ENCODE results near the gene PHLDA2. TPM values are rescaled to one million over a fixed set of nuclear protein-coding genes. Genes with fewer than 3 reads are reported as not detected.

PHLDA2 gene
- polyA plus RNA-seq, 2 of the 4 experiments (the other 2 are of a cell fraction) = 7.0 to 49.6 TPM

DNA sequence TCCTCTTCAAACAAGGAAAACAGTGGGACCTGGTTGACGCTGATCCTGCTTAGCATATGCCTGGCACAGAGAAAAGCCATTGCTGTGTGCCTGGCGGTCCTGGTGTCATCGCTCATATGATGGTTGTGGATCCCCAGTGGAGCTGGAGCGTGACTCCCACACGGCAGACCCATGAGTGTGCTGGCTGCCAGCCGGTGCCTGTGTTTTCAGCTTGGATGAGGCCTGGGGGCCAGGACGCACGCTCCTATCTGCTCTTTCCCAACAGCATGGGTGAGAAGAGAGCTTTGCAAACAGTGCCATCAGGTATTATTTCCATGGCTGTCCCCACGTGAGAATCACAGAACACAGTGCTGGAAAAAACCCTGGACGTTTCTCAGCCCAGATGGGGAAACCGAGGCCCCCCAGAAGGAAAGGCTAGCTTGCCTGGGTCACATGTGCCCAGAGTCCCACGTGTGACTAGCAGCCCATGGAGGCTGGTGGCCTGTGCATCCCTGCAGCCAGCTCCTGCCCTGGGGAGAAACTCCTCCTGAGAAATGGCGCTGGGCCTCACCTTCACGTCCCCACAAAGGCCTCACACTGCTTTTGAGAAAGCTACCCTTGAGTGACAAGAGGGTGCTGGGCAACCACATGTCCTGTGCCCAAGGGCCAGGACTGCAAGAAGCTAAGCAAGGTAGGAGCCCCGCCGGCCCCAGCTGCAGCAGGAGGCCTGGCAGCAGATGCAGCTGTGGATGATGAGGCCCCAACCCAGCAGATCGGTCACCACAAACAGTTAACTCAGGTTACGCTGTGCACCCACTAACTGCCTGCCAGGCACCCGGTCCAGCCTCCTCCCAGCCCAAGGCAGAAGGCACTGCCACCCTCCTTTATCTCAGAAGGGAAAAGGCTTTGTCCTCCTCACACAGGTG is 47.9 kb downstream of the PHLDA2 start (continued):
- TF ChIP-seq E2F6 (IDR thresholded peaks at IDR 0.05; ENCODE audit: borderline replicate concordance, low read depth) = no peak

DNA sequence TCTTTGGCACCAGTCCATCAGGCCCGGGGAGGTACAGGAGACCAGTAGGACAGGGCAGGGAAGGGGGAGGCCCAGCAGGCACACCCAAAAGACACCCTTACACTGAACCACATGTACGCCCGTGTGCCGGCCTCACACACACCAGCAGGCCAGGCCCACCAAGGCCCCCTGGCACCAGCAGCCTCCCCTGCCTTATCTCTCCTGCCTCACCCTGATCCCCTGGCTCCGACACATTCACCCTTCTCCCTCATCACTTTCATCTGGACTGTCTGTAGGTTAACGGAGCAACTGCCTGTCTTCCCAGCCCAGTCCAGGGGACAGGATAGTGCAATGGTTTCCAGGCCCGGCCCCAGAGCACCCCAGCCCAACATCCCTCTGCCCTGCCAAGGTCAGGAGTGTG is 48.6 kb downstream of the PHLDA2 start:
- no peak for DNase-seq (ENCODE audit: low read depth in 1 of 2, low spot score in 1 of 2)
- Histone ChIP-seq H3K4me3 (no peak overlapping the region), H3K4me1 (peaks cover 5% of the 10 kb centered on the region; the same call in 1 of the 3 replicates), H3K9me3 (no peaks in the 10 kb centered on the region), H3K4me2 (no peak overlapping the region), H3K27ac (no peak overlapping the region)
- TF ChIP-seq ESRRA (IDR thresholded peaks at IDR 0.05; ENCODE audit: borderline replicate concordance, low read length) = no peak
- TF ChIP-seq HOXB13 (CRISPR knock-in tag; IDR thresholded peaks at IDR 0.05; ENCODE audit: low read depth) = no peak
- no peak for TF ChIP-seq HES2 (IDR thresholded peaks at IDR 0.05)
- TF ChIP-seq RFX5 (IDR thresholded peaks at IDR 0.05) = no peak
- no peak for TF ChIP-seq KDM5A (IDR thresholded peaks at IDR 0.05)
- TF ChIP-seq FOSB (CRISPR knock-in tag; IDR thresholded peaks at IDR 0.05) = no peak
- TF ChIP-seq CBX2 (IDR thresholded peaks at IDR 0.05; ENCODE audit: borderline replicate concordance, low read depth) = no peak
- no peak for TF ChIP-seq EHF (CRISPR knock-in tag; IDR thresholded peaks at IDR 0.05)
- no peak for TF ChIP-seq CHD4 (IDR thresholded peaks at IDR 0.05; ENCODE audit: borderline replicate concordance)
- no peak for TF ChIP-seq HOXB5 (CRISPR knock-in tag; IDR thresholded peaks at IDR 0.05)
- TF ChIP-seq MAZ (IDR thresholded peaks at IDR 0.05; ENCODE audit: borderline replicate concordance, low read depth, low read length) = no peak
- no peak for TF ChIP-seq PHF8 (IDR thresholded peaks at IDR 0.05; ENCODE audit: borderline replicate concordance, low read depth)
- TF ChIP-seq, protein P1, sequence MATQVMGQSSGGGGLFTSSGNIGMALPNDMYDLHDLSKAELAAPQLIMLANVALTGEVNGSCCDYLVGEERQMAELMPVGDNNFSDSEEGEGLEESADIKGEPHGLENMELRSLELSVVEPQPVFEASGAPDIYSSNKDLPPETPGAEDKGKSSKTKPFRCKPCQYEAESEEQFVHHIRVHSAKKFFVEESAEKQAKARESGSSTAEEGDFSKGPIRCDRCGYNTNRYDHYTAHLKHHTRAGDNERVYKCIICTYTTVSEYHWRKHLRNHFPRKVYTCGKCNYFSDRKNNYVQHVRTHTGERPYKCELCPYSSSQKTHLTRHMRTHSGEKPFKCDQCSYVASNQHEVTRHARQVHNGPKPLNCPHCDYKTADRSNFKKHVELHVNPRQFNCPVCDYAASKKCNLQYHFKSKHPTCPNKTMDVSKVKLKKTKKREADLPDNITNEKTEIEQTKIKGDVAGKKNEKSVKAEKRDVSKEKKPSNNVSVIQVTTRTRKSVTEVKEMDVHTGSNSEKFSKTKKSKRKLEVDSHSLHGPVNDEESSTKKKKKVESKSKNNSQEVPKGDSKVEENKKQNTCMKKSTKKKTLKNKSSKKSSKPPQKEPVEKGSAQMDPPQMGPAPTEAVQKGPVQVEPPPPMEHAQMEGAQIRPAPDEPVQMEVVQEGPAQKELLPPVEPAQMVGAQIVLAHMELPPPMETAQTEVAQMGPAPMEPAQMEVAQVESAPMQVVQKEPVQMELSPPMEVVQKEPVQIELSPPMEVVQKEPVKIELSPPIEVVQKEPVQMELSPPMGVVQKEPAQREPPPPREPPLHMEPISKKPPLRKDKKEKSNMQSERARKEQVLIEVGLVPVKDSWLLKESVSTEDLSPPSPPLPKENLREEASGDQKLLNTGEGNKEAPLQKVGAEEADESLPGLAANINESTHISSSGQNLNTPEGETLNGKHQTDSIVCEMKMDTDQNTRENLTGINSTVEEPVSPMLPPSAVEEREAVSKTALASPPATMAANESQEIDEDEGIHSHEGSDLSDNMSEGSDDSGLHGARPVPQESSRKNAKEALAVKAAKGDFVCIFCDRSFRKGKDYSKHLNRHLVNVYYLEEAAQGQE (IDR thresholded peaks at IDR 0.05) = no peak
- FAIRE-seq = no peak
- no peak for ATAC-seq
- POLR2A ChIA-PET = interaction anchor here (1.4 kb wide), 1 partner anchor 49 kb away, joined by 3 read pairs; the partner anchor contains the start of gene PHLDA2
- 78% methylated on average over 7 of the region's 7 CpGs for WGBS (ENCODE audit: missing lambda C conversion rate)
- CTCF ChIA-PET = interaction anchor here (3.2 to 21.2 kb wide), 3 partner anchors 7 to 347 kb away, joined by 16 to 1059 read pairs (median 25); no protein-coding TSS in a partner anchor

GRCh38 chr11:2878782-2879181 is 50.4 kb downstream of the PHLDA2 start:
- Histone ChIP-seq H3K4me3 (no peak overlapping the region), H3K4me2 (no peak overlapping the region), H3K9me3 (no peaks in the 10 kb centered on the region), H3K27ac (no peak overlapping the region), H3K4me1 (no peaks in the 10 kb centered on the region)
- DNase-seq (ENCODE audit: low read depth in 1 of 2, low spot score in 1 of 2) (no peak), FAIRE-seq (no peak), ATAC-seq (no peak)
- ChIA-PET POLR2A (no interaction called here), CTCF (interaction anchor here (1.0 to 21.2 kb wide), 6 partner anchors 9 to 574 kb away, joined by 3 to 1059 read pairs (median 14); no protein-coding TSS in a partner anchor)
- WGBS (ENCODE audit: missing lambda C conversion rate) = 65% methylated on average over 8 of the region's 8 CpGs
- TF ChIP-seq, protein P2, sequence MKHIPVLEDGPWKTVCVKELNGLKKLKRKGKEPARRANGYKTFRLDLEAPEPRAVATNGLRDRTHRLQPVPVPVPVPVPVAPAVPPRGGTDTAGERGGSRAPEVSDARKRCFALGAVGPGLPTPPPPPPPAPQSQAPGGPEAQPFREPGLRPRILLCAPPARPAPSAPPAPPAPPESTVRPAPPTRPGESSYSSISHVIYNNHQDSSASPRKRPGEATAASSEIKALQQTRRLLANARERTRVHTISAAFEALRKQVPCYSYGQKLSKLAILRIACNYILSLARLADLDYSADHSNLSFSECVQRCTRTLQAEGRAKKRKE (CRISPR knock-in tag; IDR thresholded peaks at IDR 0.05; ENCODE audit: low read depth) = no peak
- TF ChIP-seq FOXS1 (CRISPR knock-in tag; IDR thresholded peaks at IDR 0.05) (no peak), BHLHE40 (IDR thresholded peaks at IDR 0.05; ENCODE audit: low read depth, low read length) (no peak), BCL3 (IDR thresholded peaks at IDR 0.05) (no peak), KDM5A (IDR thresholded peaks at IDR 0.05) (no peak), USF2 (IDR thresholded peaks at IDR 0.05) (no peak), HES2 (IDR thresholded peaks at IDR 0.05) (no peak), TFCP2L1 (CRISPR knock-in tag; IDR thresholded peaks at IDR 0.05) (no peak), PHF8 (IDR thresholded peaks at IDR 0.05; ENCODE audit: borderline replicate concordance, low read depth) (no peak), HOXA7 (CRISPR knock-in tag; IDR thresholded peaks at IDR 0.05) (no peak), NR3C1 (IDR thresholded peaks at IDR 0.05) (no peak), EP300 (IDR thresholded peaks at IDR 0.05) (no peak), ZFP36 (IDR thresholded peaks at IDR 0.05; ENCODE audit: borderline replicate concordance, partially characterized antibody) (no peak), RAD21 (conservative IDR thresholded peaks at IDR 0.05 in 1 of 2, IDR thresholded peaks at IDR 0.05 in 1 of 2) (no peak)

Data from A549 (cell line).